Measurements from ENCODE around the gene SLC25A34.

- TF ChIP-seq CTCF (IDR thresholded peaks at IDR 0.05 in 4 of 5, conservative IDR thresholded peaks at IDR 0.05 in 1 of 5) (no peak), POLR2A (IDR thresholded peaks at IDR 0.05) (no peak)
Measured at GRCh38 chr1:15722411-15722810, 13.6 kb upstream of the SLC25A34 start.

All from gastrocnemius medialis (tissue), 4 donors.